HepG2 (cell line): ENCODE data around the gene GMEB2. TPM values are rescaled to one million over a fixed set of nuclear protein-coding genes. Genes with fewer than 3 reads are reported as not detected.

Source experiments
- BRF2 ChIP-seq: sonication (generic); formaldehyde crosslinking; IDR thresholded peaks from 2 replicates; pipeline ENCODE4 v1.8.1; 2022; ENCODE audit warnings: mild to moderate bottlenecking, missing genetic modification reagents
- CEBPG ChIP-seq: IDR thresholded peaks from 2 replicates; pipeline ENCODE4 v1.6.1; 2016
- FIP1L1 ChIP-seq: fragments of 200-400 bp; formaldehyde crosslinking; IDR thresholded peaks from 2 replicates; pipeline ENCODE4 v1.6.1; 2018; ENCODE audit warnings: low read depth, mild to moderate bottlenecking, low read length, moderate library complexity, borderline replicate concordance; ENCODE audit not compliant: insufficient read depth
- GFI1 ChIP-seq: sonication (generic); formaldehyde crosslinking; IDR thresholded peaks from 2 replicates; pipeline ENCODE4 v1.5.0; 2020; ENCODE audit warnings: missing genetic modification reagents, mild to moderate bottlenecking, borderline replicate concordance
- MEIS1 ChIP-seq: sonication (generic); formaldehyde crosslinking; IDR thresholded peaks from 2 replicates; pipeline ENCODE4 v1.9.0; 2021; ENCODE audit warnings: mild to moderate bottlenecking, missing genetic modification reagents, moderate library complexity, borderline replicate concordance
- MLX ChIP-seq: IDR thresholded peaks from 2 replicates; pipeline ENCODE4 v1.6.1; 2016
- MYNN ChIP-seq: sonication (generic); formaldehyde crosslinking; IDR thresholded peaks from 2 replicates; pipeline ENCODE4 v1.4.0; 2020; ENCODE audit warnings: mild to moderate bottlenecking, low read depth, missing genetic modification reagents
- RXRA ChIP-seq: sonication (generic); formaldehyde crosslinking; IDR thresholded peaks from 2 replicates; pipeline ENCODE4 v1.5.1; 2020; ENCODE audit warnings: missing genetic modification reagents
- SRSF1 ChIP-seq: fragments of 200-400 bp; formaldehyde crosslinking; optimal IDR thresholded peaks from 2 replicates; pipeline ENCODE3; 2017; ENCODE audit warnings: mild to moderate bottlenecking, low read depth, low read length, moderate library complexity
- TAF15 ChIP-seq: fragments of 200-400 bp; formaldehyde crosslinking; IDR thresholded peaks from one replicate; pipeline ENCODE4 v1.6.1; 2018; ENCODE audit warnings: mild to moderate bottlenecking, low read depth, low read length; ENCODE audit not compliant: poor library complexity, severe bottlenecking
- YEATS2 ChIP-seq: sonication (generic); formaldehyde crosslinking; IDR thresholded peaks from 2 replicates; pipeline ENCODE4 v1.4.0; 2020; ENCODE audit warnings: missing genetic modification reagents, borderline replicate concordance
- ZNF367 ChIP-seq: sonication (generic); formaldehyde crosslinking; IDR thresholded peaks from 2 replicates; pipeline ENCODE4 v1.4.0; 2020; ENCODE audit warnings: missing genetic modification reagents, borderline replicate concordance
- ZNF496 ChIP-seq: sonication (generic); formaldehyde crosslinking; IDR thresholded peaks from 2 replicates; pipeline ENCODE4 v1.8.1; 2023; ENCODE audit warnings: mild to moderate bottlenecking, moderate library complexity, missing genetic modification reagents; ENCODE audit not compliant: insufficient replicate concordance
- ZNF501 ChIP-seq: sonication (generic); formaldehyde crosslinking; IDR thresholded peaks from 2 replicates; pipeline ENCODE4 v1.5.1; 2020; ENCODE audit warnings: mild to moderate bottlenecking, moderate library complexity, missing genetic modification reagents
- ZNF503 ChIP-seq: sonication (generic); formaldehyde crosslinking; IDR thresholded peaks from 2 replicates; pipeline ENCODE4 v1.4.0; 2020; ENCODE audit warnings: missing genetic modification reagents
- ZNF569 ChIP-seq: sonication (generic); formaldehyde crosslinking; IDR thresholded peaks from 2 replicates; pipeline ENCODE4 v1.5.0; 2020; ENCODE audit warnings: mild to moderate bottlenecking, missing genetic modification reagents, moderate library complexity, borderline replicate concordance
- ZNF572 ChIP-seq: sonication (generic); formaldehyde crosslinking; IDR thresholded peaks from 2 replicates; pipeline ENCODE4 v1.5.1; 2020; ENCODE audit warnings: mild to moderate bottlenecking, missing genetic modification reagents
- ZNF609 ChIP-seq: sonication (generic); formaldehyde crosslinking; IDR thresholded peaks from 2 replicates; pipeline ENCODE4 v1.4.0; 2020; ENCODE audit warnings: mild to moderate bottlenecking, missing genetic modification reagents, borderline replicate concordance
- ZNF615 ChIP-seq: sonication (generic); formaldehyde crosslinking; IDR thresholded peaks from 2 replicates; pipeline ENCODE4 v1.5.0; 2020; ENCODE audit warnings: mild to moderate bottlenecking, missing genetic modification reagents, borderline replicate concordance
- ZNF672 ChIP-seq: sonication (generic); formaldehyde crosslinking; IDR thresholded peaks from 2 replicates; pipeline ENCODE4 v1.8.1; 2022; ENCODE audit warnings: missing genetic modification reagents
- polyA plus RNA-seq, 8 experiments: library from polyadenylated mRNA; depleted of rRNA in 3 of 8; stranded (reverse) in 7 of 8; unstranded in 1 of 8; fragments of >200 nt; fragmentation: Illumina TruSeq in 4 of 8; extraction: Trizol in 4 of 8; gene quantifications; 2 replicates each; pipeline versions ENCODE4 v1.2.1 to v1.2.3, GENCODE V29; 2011 to 2016; ENCODE audit warnings: low read depth in 4 of 8, missing spikeins in 1 of 8, mixed read lengths in 1 of 8; ENCODE audit not compliant: insufficient read depth in 1 of 8
- total RNA-seq, 5 experiments: library from RNA; depleted of rRNA; stranded (reverse); fragments of >200 nt; fragmentation: Illumina TruSeq; extraction: Trizol; gene quantifications; 2 replicates each; pipeline ENCODE4 v1.2.3, GENCODE V29; 2016; ENCODE audit warnings: low read depth in 1 of 5

GMEB2 gene
- total and polyA plus RNA-seq, 2 of the 13 experiments (the other 11 are each of a cell fraction or from before 2014, with no cell fraction given): 10.6 to 12.4 TPM

GRCh38 chr20:63572788-63573646 lies 53.9 kb downstream of the GMEB2 start (continued):
- TF ChIP-seq SRSF1 (no peak), MLX (CRISPR knock-in tag) (no peak), ZNF569 (CRISPR knock-in tag) (no peak), ZNF367 (CRISPR knock-in tag) (no peak), ZNF501 (CRISPR knock-in tag) (0 out of 2 replicates have a peak, but pooled peaks have one; percentile 42), GFI1 (no peak), CEBPG (CRISPR knock-in tag) (no peak), BRF2 (CRISPR knock-in tag) (no peak), ZNF672 (CRISPR knock-in tag) (no peak), ZNF572 (0 out of 2 replicates have a peak, but pooled peaks have one; percentile 8), TAF15 (no peak), FIP1L1 (no peak), ZNF615 (CRISPR knock-in tag) (no peak), ZNF503 (CRISPR knock-in tag) (no peak), MEIS1 (0 out of 2 replicates have a peak, but pooled peaks have one; percentile 33), YEATS2 (CRISPR knock-in tag) (peak; percentile 9; the same call in 1 of the 2 replicates), ZNF496 (CRISPR knock-in tag) (no peak), RXRA (peak; percentile 82; the same call in 1 of the 2 replicates), MYNN (CRISPR knock-in tag) (peak; percentile 43; the same call in 1 of the 2 replicates), ZNF609 (CRISPR knock-in tag) (peak; percentile 21; the same call in 1 of the 2 replicates)
